HG02759 (cell line): Measurements from ENCODE around the gene STPG4.

ENCODE experiments used
- ATAC-seq: cut with Tn5 transposase; IDR thresholded peaks from one replicate; pipeline ENCODE4 v1.9.1; 2021; ENCODE audit warnings: mild to moderate bottlenecking, moderate library complexity; ENCODE audit not compliant: unreplicated experiment

The STPG4 gene

DNA sequence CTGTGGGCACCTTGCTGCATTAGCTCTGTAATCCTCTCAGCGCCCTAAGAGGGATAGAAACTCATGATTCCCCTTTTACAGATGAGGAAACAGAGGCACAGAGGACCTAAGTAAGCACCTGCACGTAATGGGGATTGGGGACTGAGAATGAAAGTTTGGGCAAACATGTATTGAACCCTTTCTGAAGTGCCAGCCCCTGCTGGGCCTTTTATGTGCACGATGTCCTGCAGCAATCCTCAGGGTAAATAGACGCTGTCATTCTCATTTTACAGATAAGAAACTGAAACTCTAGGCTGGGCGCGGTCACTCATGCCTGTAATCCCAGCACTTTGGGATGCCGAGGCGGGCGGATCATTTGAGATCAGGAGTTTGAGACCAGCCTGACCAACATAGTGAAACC, 117.4 kb downstream of the STPG4 start:
- ATAC-seq: no peak
